Fibroblast of the aortic adventitia (primary cell): ENCODE results near the gene DCAF11. TPM values are rescaled to one million over a fixed set of nuclear protein-coding genes. Genes with fewer than 3 reads are reported as not detected.

Experiments used
- DNase-seq: peaks from one replicate; pipeline ENCODE4 v3.0.0-alpha.2; 2010; ENCODE audit warnings: low read depth
- H3K4me3 ChIP-seq: 2 replicates; pipeline ENCODE4 v1.5.1; 2011; ENCODE audit warnings: low read depth, mild to moderate bottlenecking, control low read depth, low read length, moderate library complexity
- total RNA-seq: library from RNA; depleted of rRNA; stranded (reverse); fragments of >200 nt; gene quantifications from 2 replicates; pipeline ENCODE4 v1.2.3, GENCODE V29; 2012; ENCODE audit warnings: low replicate concordance
- TF ChIP-seq, protein P1 (sequence below): IDR thresholded peaks from 2 replicates; pipeline ENCODE4 v1.5.1; 2011; ENCODE audit warnings: mild to moderate bottlenecking, low read length, control low read depth, inconsistent platforms; ENCODE audit not compliant: insufficient read depth

Gene DCAF11
- total RNA-seq, 1 donor = 44.6 TPM

- TF ChIP-seq, protein P1, sequence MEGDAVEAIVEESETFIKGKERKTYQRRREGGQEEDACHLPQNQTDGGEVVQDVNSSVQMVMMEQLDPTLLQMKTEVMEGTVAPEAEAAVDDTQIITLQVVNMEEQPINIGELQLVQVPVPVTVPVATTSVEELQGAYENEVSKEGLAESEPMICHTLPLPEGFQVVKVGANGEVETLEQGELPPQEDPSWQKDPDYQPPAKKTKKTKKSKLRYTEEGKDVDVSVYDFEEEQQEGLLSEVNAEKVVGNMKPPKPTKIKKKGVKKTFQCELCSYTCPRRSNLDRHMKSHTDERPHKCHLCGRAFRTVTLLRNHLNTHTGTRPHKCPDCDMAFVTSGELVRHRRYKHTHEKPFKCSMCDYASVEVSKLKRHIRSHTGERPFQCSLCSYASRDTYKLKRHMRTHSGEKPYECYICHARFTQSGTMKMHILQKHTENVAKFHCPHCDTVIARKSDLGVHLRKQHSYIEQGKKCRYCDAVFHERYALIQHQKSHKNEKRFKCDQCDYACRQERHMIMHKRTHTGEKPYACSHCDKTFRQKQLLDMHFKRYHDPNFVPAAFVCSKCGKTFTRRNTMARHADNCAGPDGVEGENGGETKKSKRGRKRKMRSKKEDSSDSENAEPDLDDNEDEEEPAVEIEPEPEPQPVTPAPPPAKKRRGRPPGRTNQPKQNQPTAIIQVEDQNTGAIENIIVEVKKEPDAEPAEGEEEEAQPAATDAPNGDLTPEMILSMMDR = no peak
- no peak for DNase-seq
- no peak overlapping the region for H3K4me3 ChIP-seq
Observed at GRCh38 chr14:24106672-24107271, 7.8 kb upstream of the DCAF11 start.

DNA sequence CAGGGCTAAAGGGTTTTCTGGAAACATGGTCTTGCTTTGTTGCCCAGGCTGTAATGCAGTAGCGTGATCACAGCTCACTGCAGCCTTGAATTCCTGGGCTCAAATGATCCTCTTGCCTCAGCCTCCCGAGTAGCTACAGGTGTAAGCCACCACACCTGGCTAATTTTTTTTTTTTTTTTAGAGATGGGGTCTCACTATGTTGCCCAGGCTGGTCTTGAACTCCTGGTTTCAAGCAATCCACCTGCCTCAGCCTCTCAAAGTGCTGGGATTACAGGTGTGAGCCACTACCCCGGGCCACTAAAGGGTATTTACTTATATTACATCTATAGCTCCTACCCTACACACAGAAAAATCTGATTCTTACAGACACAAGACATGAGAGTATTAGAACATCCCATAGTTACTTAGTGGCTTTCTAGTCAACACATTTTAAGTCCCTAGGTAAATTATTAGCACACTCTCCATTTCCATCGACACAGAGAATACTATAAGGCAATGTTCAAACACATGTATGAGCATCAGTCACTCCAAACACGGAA lies 6.2 kb upstream of the DCAF11 start:
- no peak overlapping the region for H3K4me3 ChIP-seq
- no peak for DNase-seq
- TF ChIP-seq, protein P1 = no peak

DNA sequence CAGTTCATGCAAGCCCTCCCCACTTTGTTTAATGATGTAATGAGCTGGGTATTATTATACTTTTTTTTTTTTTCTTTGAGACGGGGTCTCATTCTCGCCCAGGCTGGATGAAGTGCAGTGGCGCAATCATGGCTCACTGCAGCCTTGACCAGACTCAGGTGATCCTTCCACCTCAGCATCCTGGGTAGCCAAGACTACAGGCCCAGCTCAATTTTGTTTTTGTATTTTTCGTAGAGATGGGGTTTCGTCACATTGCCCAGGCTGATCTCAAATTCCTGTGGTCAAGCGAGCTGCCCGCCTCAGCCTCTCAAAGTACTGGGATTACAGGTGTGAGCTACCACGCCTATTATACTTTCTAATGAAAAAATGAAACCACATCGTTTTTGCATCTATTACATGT lies 4.5 kb upstream of the DCAF11 start:
- TF ChIP-seq, protein P1 = no peak

GRCh38 chr14:24110523-24110922 lies 4.1 kb upstream of the DCAF11 start:
- TF ChIP-seq, protein P1 = no peak
- DNase-seq = no peak
- no peak overlapping the region for H3K4me3 ChIP-seq

More for the DNA sequence above, 4.5 kb upstream of the DCAF11 start:
- DNase-seq = no peak
- no peak overlapping the region for H3K4me3 ChIP-seq

DNA sequence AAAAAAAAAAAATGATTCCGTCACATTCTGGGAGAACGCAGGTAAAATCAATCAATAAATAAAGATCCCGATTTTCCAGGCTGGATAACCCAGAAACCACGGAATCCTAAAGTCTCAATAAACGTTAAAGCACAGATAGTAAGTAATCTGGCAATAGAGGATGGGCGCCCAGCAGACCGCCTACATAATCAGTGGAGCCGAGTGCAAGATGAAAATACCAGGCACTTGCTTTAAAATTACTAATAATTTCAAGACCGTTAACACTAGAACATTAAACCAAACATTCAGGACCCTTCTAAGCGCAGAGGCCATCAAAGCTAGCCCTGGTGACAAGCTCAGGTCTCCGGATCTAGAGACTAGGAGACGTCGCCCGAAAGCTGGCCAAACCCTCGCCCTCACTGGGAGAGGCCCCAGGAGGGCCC lies 1.2 kb upstream of the DCAF11 start:
- H3K4me3 ChIP-seq = peak overlapping the region; percentile 91
- TF ChIP-seq, protein P1 = no peak
- no peak for DNase-seq

DNA sequence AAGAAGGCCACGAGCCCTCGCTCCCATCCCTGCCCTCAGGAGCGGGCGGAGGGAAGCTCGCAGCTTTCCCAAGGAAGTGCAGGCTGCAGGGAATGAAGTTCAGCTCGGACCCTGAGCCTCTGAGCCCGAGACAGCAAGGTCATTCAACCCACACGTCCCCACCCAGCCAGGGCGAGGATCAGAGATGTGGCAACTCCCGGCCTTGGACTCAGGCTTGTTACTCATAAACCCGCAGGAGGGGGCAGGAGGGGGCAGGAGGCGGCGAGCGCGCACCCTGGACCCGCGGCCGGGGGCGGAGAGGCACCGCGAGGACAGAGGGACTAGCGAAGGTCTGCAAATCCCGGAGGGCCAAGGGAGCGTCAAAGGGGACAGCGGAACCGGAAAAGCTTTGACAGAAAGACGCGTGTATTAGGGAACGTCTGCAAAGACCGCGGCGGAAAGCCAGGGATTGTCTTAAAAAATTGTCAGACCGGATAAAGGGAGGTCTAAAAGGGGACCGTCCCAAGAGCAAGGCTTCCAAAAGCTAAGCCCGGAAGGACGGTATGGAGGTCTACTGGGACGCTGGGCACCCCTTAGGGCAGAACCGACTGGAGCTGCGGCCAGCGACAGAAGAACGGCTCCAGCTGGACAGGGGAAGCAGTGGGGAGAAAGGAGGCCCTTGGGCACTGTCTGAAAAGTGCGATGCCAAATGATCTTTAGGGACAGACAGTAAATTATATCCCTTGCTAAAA lies 611 bp upstream of the DCAF11 start:
- no peak for DNase-seq
- H3K4me3 ChIP-seq = peak overlapping the region; percentile 91
- TF ChIP-seq, protein P1 = no peak
